Measurements from ENCODE around the gene UBE2J2.

Gene UBE2J2

GRCh38 chr1:1285611-1286311 is 12.1 kb upstream of the UBE2J2 start:
- H3K9me3 ChIP-seq (ENCODE audit: low read length) = no peaks in the 10 kb centered on the region
- no peaks in the 10 kb centered on the region for H3F3A ChIP-seq (ENCODE audit: insufficient read depth, low read length)
- no peak overlapping the region for H2AFZ ChIP-seq (ENCODE audit: low read length)
- no peaks in the 10 kb centered on the region; the same call in 1 of the 2 replicates for H3K27me3 ChIP-seq (ENCODE audit: insufficient read depth, low read length)
- H3K4me3 ChIP-seq (ENCODE audit: low read depth, low read length, poor library complexity, severe bottlenecking) = no peak overlapping the region
- H3K36me3 ChIP-seq (ENCODE audit: insufficient read depth, low read length) = no peaks in the 10 kb centered on the region
- H3K4me2 ChIP-seq (ENCODE audit: low read length) = no peak overlapping the region
- H3K9ac ChIP-seq (ENCODE audit: low read length) = no peak overlapping the region
- no peaks in the 10 kb centered on the region for H3K9me2 ChIP-seq (ENCODE audit: low read depth, low read length)
- no peaks in the 10 kb centered on the region for H3K79me2 ChIP-seq (ENCODE audit: insufficient read depth, low read length)
- H4K20me1 ChIP-seq (ENCODE audit: insufficient read depth, low read length) = no peaks in the 10 kb centered on the region
- H3K27ac ChIP-seq (ENCODE audit: low read depth, low read length, poor library complexity, severe bottlenecking) = no peak overlapping the region
- H3K4me1 ChIP-seq (ENCODE audit: insufficient read depth, low read length, severe bottlenecking) = no peaks in the 10 kb centered on the region
- no peak for TF ChIP-seq CTCF (IDR thresholded peaks at IDR 0.05; ENCODE audit: low read length)
- no peak for TF ChIP-seq EZH2 (IDR thresholded peaks at IDR 0.05; ENCODE audit: borderline replicate concordance, low read length)

- Histone ChIP-seq H3K4me3 (ENCODE audit: low read depth, low read length, poor library complexity, severe bottlenecking) (no peak overlapping the region), H3K27me3 (ENCODE audit: insufficient read depth, low read length) (no peaks in the 10 kb centered on the region; the same call in 1 of the 2 replicates), H3K9me3 (ENCODE audit: low read length) (no peaks in the 10 kb centered on the region), H3K9me2 (ENCODE audit: low read depth, low read length) (no peaks in the 10 kb centered on the region), H3K27ac (ENCODE audit: low read depth, low read length, poor library complexity, severe bottlenecking) (no peak overlapping the region), H3K79me2 (ENCODE audit: insufficient read depth, low read length) (no peaks in the 10 kb centered on the region), H3K4me1 (ENCODE audit: insufficient read depth, low read length, severe bottlenecking) (no peaks in the 10 kb centered on the region), H3K9ac (ENCODE audit: low read length) (no peak overlapping the region), H3K36me3 (ENCODE audit: insufficient read depth, low read length) (no peaks in the 10 kb centered on the region), H3K4me2 (ENCODE audit: low read length) (no peak overlapping the region), H2AFZ (ENCODE audit: low read length) (no peak overlapping the region), H4K20me1 (ENCODE audit: insufficient read depth, low read length) (no peaks in the 10 kb centered on the region), H3F3A (ENCODE audit: insufficient read depth, low read length) (no peaks in the 10 kb centered on the region)
- TF ChIP-seq EZH2 (IDR thresholded peaks at IDR 0.05; ENCODE audit: borderline replicate concordance, low read length) (no peak), CTCF (IDR thresholded peaks at IDR 0.05; ENCODE audit: low read length) (no peak)
Measured at GRCh38 chr1:1285102-1285571, 11.5 kb upstream of the UBE2J2 start.

DNA sequence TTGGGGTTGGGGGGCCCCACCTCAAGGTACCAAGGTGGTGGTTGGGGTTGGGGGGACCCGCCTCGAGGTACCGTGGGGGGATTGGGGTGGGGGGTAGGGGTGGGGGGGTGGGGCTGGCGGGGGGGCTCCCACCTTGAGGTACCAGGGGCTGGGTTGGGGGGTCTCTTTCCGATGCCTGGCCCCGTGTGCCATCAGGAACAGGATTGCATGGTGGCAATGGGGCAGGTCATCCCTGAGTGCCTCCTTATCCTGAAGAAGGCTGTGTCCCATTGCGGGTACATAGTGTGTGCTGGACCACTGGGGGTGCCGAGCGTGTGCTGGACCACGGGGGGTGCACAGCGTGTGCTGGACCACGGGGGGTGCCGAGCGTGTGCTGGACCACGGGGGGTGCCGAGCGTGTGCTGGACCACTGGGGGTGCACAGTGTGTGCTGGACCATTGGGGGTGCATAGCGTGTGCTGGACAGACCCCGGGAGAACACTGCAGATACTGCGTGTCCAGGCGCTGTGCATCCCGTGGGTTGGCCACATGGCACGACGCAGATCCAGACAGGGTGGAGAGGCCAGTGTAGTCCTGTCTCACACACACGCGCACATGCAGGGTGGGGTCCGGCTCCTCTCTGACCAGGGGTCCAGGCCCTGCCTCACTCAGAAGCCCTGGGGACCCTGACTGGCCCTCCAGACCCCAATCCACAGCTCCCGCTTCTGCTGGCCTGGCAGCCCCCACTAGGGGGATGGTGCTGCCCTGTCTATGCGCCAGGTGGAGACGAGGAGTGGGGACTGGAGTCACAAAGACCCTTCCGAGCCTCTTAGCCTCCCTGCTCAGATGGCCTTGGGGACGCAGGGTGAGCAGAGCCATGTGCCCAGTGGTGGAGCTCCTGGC is 10.8 kb upstream of the UBE2J2 start:
- Histone ChIP-seq H3K27ac (ENCODE audit: low read depth, low read length, poor library complexity, severe bottlenecking) (no peak overlapping the region), H3K4me3 (ENCODE audit: low read depth, low read length, poor library complexity, severe bottlenecking) (no peak overlapping the region), H3K9me2 (ENCODE audit: low read depth, low read length) (no peaks in the 10 kb centered on the region), H3K4me2 (ENCODE audit: low read length) (no peak overlapping the region), H3K9ac (ENCODE audit: low read length) (no peak overlapping the region), H3K79me2 (ENCODE audit: insufficient read depth, low read length) (no peaks in the 10 kb centered on the region), H3K27me3 (ENCODE audit: insufficient read depth, low read length) (no peaks in the 10 kb centered on the region; the same call in 1 of the 2 replicates), H3K36me3 (ENCODE audit: insufficient read depth, low read length) (no peaks in the 10 kb centered on the region), H3K9me3 (ENCODE audit: low read length) (no peaks in the 10 kb centered on the region), H4K20me1 (ENCODE audit: insufficient read depth, low read length) (no peaks in the 10 kb centered on the region), H3K4me1 (ENCODE audit: insufficient read depth, low read length, severe bottlenecking) (no peaks in the 10 kb centered on the region), H2AFZ (ENCODE audit: low read length) (no peak overlapping the region), H3F3A (ENCODE audit: insufficient read depth, low read length) (no peaks in the 10 kb centered on the region)
- TF ChIP-seq EZH2 (IDR thresholded peaks at IDR 0.05; ENCODE audit: borderline replicate concordance, low read length) = no peak
